ENCODE measurements around the gene SCARF1. TPM values are rescaled to one million over a fixed set of nuclear protein-coding genes. Genes with fewer than 3 reads are reported as not detected.
A peak's percentile ranks its signal among the peaks of the same experiment; 100 is the strongest.

Gene SCARF1
- total RNA-seq, 1 donor from 2014 or later, result 0.64 TPM

- Mint-ChIP-seq H3K27ac (ENCODE audit: unreplicated experiment) (no peak overlapping the region), H3K9me3 (ENCODE audit: unreplicated experiment) (no peaks in the 10 kb centered on the region), H3K36me3 (ENCODE audit: unreplicated experiment) (peaks cover 29% of the 10 kb centered on the region), H3K4me3 (ENCODE audit: unreplicated experiment) (no peak overlapping the region), H3K4me1 (ENCODE audit: unreplicated experiment) (peaks cover 7% of the 10 kb centered on the region), H3K27me3 (ENCODE audit: unreplicated experiment) (no peaks in the 10 kb centered on the region)
- TF ChIP-seq, protein P1, sequence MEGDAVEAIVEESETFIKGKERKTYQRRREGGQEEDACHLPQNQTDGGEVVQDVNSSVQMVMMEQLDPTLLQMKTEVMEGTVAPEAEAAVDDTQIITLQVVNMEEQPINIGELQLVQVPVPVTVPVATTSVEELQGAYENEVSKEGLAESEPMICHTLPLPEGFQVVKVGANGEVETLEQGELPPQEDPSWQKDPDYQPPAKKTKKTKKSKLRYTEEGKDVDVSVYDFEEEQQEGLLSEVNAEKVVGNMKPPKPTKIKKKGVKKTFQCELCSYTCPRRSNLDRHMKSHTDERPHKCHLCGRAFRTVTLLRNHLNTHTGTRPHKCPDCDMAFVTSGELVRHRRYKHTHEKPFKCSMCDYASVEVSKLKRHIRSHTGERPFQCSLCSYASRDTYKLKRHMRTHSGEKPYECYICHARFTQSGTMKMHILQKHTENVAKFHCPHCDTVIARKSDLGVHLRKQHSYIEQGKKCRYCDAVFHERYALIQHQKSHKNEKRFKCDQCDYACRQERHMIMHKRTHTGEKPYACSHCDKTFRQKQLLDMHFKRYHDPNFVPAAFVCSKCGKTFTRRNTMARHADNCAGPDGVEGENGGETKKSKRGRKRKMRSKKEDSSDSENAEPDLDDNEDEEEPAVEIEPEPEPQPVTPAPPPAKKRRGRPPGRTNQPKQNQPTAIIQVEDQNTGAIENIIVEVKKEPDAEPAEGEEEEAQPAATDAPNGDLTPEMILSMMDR (IDR thresholded peaks at IDR 0.05), result no peak
- DNase-seq (ENCODE audit: extremely low spot score, unreplicated experiment), result no peak
These were observed 5.4 kb upstream of the SCARF1 start for GRCh38 chr17:1650731-1651558.

DNA sequence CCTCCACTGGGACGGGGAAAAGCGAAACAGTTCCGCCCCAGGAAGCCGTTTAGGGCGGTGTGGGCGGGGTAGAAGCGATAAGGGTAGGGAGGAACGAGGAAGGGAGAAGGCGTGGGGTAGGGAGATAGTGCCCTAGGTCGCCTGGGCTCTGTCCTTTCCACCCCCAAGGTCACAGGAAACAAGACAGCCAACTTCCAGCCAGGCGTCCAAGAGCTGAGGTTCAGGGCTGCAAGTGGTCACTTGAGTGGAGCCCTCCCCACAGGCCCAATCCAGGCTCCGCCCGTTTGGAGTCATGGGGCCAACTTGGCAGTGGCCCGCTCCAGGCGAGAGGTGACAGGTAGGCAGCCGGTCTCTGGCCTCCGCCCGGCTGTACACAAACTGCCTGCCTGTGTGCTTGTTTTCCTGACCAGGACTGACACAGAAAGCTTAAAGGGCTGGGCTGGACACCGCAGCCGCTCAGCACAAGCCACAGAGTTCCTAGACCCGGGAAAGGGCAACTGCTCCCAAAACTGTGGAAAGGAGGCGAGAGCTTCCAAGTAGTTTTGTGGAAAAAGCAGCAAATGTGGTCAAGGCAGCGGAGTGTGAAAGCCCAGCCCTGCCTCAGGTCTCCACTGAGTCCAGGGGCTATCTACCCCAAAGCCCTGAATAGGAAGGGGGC, 4.4 kb upstream of the SCARF1 start, which contains the start of gene RILP:
Gene RILP, minus strand, starts transcription at position 23 of the 658 bp plus-strand sequence. CDS start 62 bp downstream, outside the sequence.
- Mint-ChIP-seq H3K4me1 (ENCODE audit: unreplicated experiment) (peaks cover 9% of the 10 kb centered on the region), H3K4me3 (ENCODE audit: unreplicated experiment) (peak within 1 kb of the TSS; percentile 63), H3K9me3 (ENCODE audit: unreplicated experiment) (no peaks in the 10 kb centered on the region), H3K36me3 (ENCODE audit: unreplicated experiment) (peaks cover 24% of the 10 kb centered on the region), H3K27ac (ENCODE audit: unreplicated experiment) (peak within 1 kb of the TSS; percentile 57), H3K27me3 (ENCODE audit: unreplicated experiment) (no peaks in the 10 kb centered on the region)
- TF ChIP-seq, protein P1 (IDR thresholded peaks at IDR 0.05), result no peak
- DNase-seq (ENCODE audit: extremely low spot score, unreplicated experiment), result no peak

DNA sequence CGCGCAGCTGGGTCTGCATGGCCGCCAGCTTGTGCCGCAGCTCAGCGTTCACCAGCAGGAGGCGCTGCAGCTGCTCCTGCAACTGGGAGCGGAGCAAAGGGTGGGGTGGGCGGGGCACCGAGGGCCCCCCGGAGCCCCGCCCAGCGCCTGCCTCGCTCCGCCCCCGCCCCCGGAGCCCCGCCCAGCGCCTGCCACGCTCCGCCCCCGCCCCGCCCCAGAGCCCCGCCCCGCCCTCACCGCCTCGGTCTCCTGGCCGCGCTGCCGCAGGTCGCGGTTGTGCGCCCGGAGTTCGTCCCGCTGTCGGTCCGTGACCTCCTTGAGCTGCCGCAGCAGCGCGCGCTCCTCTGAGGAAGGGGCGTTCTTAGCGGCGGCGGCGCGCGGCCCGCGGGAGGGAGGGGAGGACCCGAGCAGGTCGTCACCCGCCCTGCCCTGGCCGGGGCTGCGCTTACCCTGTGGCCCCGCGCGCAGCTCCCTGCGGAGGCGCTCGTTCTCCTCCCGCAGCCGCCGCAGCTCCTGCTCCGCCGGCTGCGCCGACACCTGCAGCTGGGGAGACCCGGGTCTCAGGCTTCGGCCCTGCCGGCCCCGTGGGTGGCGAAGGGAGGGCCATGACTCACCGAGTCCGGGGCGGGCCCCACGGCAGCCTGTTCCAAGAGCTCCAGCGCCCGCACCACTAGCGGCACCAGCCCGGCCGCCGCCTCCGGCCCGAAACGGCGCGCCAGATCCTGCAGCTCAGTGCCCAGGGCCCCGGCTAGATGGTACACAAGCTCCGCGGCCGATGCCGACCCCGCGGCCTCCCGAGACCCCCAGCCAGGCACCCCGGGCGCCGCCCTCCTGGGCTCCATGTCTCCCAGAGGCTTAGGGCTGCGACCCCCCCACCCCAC, 3.7 kb upstream of the SCARF1 start:
- DNase-seq (ENCODE audit: extremely low spot score, unreplicated experiment), result peak; percentile 98
- TF ChIP-seq, protein P1 (IDR thresholded peaks at IDR 0.05), result peak; percentile 90
- Mint-ChIP-seq H3K36me3 (ENCODE audit: unreplicated experiment) (peaks cover 20% of the 10 kb centered on the region), H3K4me1 (ENCODE audit: unreplicated experiment) (peaks cover 11% of the 10 kb centered on the region), H3K4me3 (ENCODE audit: unreplicated experiment) (peak overlapping the region; percentile 63), H3K27me3 (ENCODE audit: unreplicated experiment) (no peaks in the 10 kb centered on the region), H3K27ac (ENCODE audit: unreplicated experiment) (peak overlapping the region; percentile 57), H3K9me3 (ENCODE audit: unreplicated experiment) (no peaks in the 10 kb centered on the region)

DNA sequence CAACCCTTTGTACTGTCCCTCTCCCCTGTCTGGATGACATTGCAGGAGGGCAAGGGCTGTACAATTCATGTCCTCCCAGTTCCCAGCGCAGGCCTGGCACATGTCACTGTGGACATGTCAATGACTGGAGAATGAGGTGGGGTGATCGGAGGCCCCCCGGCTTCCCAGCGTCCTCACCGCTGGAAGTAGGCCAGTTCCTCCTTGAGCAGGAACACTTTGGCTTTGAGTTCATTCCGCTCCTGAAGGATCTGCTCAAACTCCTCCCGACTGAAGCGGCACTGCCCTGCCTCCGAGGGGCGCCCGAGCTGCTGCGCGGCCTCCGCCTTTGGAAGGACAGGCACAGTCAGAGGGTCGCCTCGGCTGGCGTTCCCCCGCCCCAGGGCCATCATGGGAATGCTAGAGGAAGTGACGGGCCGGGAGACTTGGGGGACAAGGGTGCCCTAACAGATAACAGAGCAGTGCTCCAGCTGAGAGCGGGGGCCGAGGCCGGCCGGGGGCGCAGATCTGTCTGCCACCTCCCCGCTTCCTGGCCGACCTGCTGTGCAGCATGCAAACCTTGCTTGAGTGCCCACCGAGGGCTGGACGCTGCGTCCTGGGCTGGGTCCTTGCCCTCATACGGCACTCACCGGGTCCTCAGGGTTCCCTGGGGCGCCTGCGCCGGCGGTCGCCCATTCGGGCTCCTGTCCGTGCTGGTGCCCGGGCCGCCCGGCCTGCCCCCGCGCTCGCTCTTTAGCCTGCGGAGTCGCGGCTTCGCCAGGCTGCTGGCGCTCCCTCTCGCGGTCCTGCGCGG, 2.8 kb upstream of the SCARF1 start:
- no peak for DNase-seq (ENCODE audit: extremely low spot score, unreplicated experiment)
- TF ChIP-seq, protein P1 (IDR thresholded peaks at IDR 0.05), result no peak
- Mint-ChIP-seq H3K27me3 (ENCODE audit: unreplicated experiment) (no peaks in the 10 kb centered on the region), H3K9me3 (ENCODE audit: unreplicated experiment) (no peaks in the 10 kb centered on the region), H3K4me3 (ENCODE audit: unreplicated experiment) (peak overlapping the region; percentile 44), H3K4me1 (ENCODE audit: unreplicated experiment) (peaks cover 13% of the 10 kb centered on the region), H3K27ac (ENCODE audit: unreplicated experiment) (no peak overlapping the region), H3K36me3 (ENCODE audit: unreplicated experiment) (peaks cover 13% of the 10 kb centered on the region)
